Embryonic facial prominence (tissue), 1 donor: Measurements from ENCODE around the gene CD180.

Source experiments
- DNase-seq: peaks from one replicate; pipeline ENCODE4 v3.0.0-alpha.2; 2016; ENCODE audit errors: extremely low spot score

The CD180 gene

GRCh38 chr5:67160985-67161384, 35.6 kb downstream of the CD180 start:
- DNase-seq, result no peak

- no peak for DNase-seq
These were observed 36.3 kb downstream of the CD180 start for GRCh38 chr5:67160272-67160671.

- DNase-seq, result no peak
These were observed 39.5 kb downstream of the CD180 start for GRCh38 chr5:67156976-67157583.

GRCh38 chr5:67154556-67155206, 41.9 kb downstream of the CD180 start:
- no peak for DNase-seq

- DNase-seq, result no peak
These were observed 43.3 kb downstream of the CD180 start for GRCh38 chr5:67153292-67153691.

GRCh38 chr5:67152400-67152799, 44.2 kb downstream of the CD180 start:
- no peak for DNase-seq

- DNase-seq, result no peak
These were observed 46.6 kb downstream of the CD180 start for GRCh38 chr5:67149951-67150523.

- no peak for DNase-seq
These were observed 47.3 kb downstream of the CD180 start for GRCh38 chr5:67149057-67149950.

GRCh38 chr5:67147760-67148159, 48.8 kb downstream of the CD180 start:
- no peak for DNase-seq

GRCh38 chr5:67146981-67147380, 49.6 kb downstream of the CD180 start:
- no peak for DNase-seq

GRCh38 chr5:67146574-67146973, 50.0 kb downstream of the CD180 start:
- DNase-seq, result no peak

- DNase-seq, result no peak
These were observed 52.4 kb downstream of the CD180 start for GRCh38 chr5:67144183-67144639.

- no peak for DNase-seq
These were observed 53.0 kb downstream of the CD180 start for GRCh38 chr5:67143549-67143948.

- no peak for DNase-seq
These were observed 53.8 kb downstream of the CD180 start for GRCh38 chr5:67142816-67143215.

- no peak for DNase-seq
These were observed 55.0 kb downstream of the CD180 start for GRCh38 chr5:67141644-67142043.

GRCh38 chr5:67140413-67140812, 56.2 kb downstream of the CD180 start:
- DNase-seq, result no peak

GRCh38 chr5:67139030-67139429, 57.6 kb downstream of the CD180 start:
- DNase-seq, result no peak

GRCh38 chr5:67135381-67135984, 61.1 kb downstream of the CD180 start:
- no peak for DNase-seq

- no peak for DNase-seq
These were observed 62.8 kb downstream of the CD180 start for GRCh38 chr5:67133776-67134175.

GRCh38 chr5:67133217-67133616, 63.4 kb downstream of the CD180 start:
- no peak for DNase-seq

GRCh38 chr5:67129768-67130167, 66.8 kb downstream of the CD180 start:
- no peak for DNase-seq
